SH-SY5Y (cell line): ENCODE data around the gene ESPN.

Source experiments
- GATA2 ChIP-seq: IDR thresholded peaks from 2 replicates; pipeline ENCODE4 v1.6.1; 2011; ENCODE audit warnings: mild to moderate bottlenecking, low read depth, low read length
- GATA3 ChIP-seq: IDR thresholded peaks from 2 replicates; pipeline ENCODE4 v1.6.1; 2011; ENCODE audit warnings: low read depth, mild to moderate bottlenecking, low read length, moderate library complexity

DNA sequence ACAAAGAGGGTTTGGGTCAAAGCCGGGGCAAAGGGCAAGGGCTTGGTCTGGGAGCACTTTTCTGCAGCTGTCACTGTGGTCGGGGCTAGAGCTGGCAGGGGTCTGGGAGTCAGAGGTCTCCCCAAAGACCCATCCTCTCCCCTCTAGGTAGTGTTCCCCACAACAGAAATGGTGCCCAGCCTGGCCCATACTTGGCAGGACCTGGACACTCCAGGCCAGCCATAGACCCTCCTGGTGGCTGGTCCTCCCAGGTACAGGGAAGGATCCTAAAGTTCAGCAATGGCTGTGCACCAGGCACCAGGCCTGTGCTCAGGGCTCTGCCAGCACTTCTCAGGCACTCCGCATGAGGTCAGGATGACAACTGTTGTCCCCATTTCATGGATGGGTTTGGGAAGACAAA, 11.0 kb downstream of the ESPN start:
- TF ChIP-seq GATA2 (no peak), GATA3 (no peak)
